Peyer's patch (tissue), 4 donors: Measurements from ENCODE around the gene PAK6.

Experiments
- POLR2A ChIP-seq, 2 donors: fragments of 450-650 bp; IDR thresholded peaks; one replicate each; pipeline ENCODE4 v1.5.1; 2017; ENCODE audit warnings: antibody characterized with exemption in 2 of 2, mild to moderate bottlenecking in 2 of 2, moderate library complexity in 2 of 2
- TF ChIP-seq, protein P1 (sequence below), 6 experiments: fragments of 450-650 bp in 4 of 6; fragments of 200-600 bp in 2 of 6; sonication (generic) in 1 of 6; IDR thresholded peaks; one replicate each; pipeline ENCODE4 v1.5.1; 2017 to 2019; ENCODE audit warnings: antibody characterized with exemption in 6 of 6, mild to moderate bottlenecking in 3 of 6, moderate library complexity in 1 of 6

DNA sequence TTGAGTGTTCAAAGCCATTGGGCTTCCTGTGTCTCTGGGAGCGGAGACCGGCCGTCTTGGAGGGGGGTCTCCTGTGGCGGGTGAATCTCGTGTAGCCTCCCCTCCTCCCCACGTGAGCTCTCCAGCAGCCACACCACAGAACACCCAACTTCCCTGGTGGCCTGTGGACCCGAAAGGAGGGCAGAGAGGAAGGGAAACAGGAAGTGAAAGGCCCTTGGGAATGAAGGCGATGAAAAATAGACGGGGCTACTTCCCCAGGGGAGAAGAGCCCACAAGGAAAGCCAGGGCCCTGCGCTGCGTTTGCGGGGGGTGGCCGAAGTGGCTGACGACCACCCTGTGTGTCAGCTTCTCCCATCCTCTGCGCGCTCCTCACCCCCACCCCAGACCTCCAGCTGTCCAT, 38.6 kb downstream of the PAK6 start:
- TF ChIP-seq, protein P1, sequence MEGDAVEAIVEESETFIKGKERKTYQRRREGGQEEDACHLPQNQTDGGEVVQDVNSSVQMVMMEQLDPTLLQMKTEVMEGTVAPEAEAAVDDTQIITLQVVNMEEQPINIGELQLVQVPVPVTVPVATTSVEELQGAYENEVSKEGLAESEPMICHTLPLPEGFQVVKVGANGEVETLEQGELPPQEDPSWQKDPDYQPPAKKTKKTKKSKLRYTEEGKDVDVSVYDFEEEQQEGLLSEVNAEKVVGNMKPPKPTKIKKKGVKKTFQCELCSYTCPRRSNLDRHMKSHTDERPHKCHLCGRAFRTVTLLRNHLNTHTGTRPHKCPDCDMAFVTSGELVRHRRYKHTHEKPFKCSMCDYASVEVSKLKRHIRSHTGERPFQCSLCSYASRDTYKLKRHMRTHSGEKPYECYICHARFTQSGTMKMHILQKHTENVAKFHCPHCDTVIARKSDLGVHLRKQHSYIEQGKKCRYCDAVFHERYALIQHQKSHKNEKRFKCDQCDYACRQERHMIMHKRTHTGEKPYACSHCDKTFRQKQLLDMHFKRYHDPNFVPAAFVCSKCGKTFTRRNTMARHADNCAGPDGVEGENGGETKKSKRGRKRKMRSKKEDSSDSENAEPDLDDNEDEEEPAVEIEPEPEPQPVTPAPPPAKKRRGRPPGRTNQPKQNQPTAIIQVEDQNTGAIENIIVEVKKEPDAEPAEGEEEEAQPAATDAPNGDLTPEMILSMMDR (IDR thresholded peaks at IDR 0.05): no peak
- no peak for TF ChIP-seq POLR2A (IDR thresholded peaks at IDR 0.05)
